Measurements from ENCODE around the gene RPS6KB2. TPM values are rescaled to one million over a fixed set of nuclear protein-coding genes. Genes with fewer than 3 reads are reported as not detected.

The RPS6KB2 gene
- total and polyA plus RNA-seq, 2 of the 4 experiments (the other 2 are of a cell fraction), result 50.7 to 58.4 TPM

- Histone ChIP-seq H3K18ac (ENCODE audit: low read depth, low read length) (no peak overlapping the region), H4K91ac (ENCODE audit: insufficient read depth, low read depth, low read length) (no peak overlapping the region), H3K56ac (ENCODE audit: extremely low read depth, insufficient read depth, low read length) (no peak overlapping the region), H2BK5ac (ENCODE audit: low read depth, low read length, poor library complexity, severe bottlenecking) (no peak overlapping the region), H3K27me3 (ENCODE audit: control insufficient read depth, insufficient read depth, low read length) (no peaks in the 10 kb centered on the region), H3K9me3 (ENCODE audit: control insufficient read depth, insufficient read depth, low read length) (no peaks in the 10 kb centered on the region), H2BK15ac (ENCODE audit: low read depth, low read length) (no peak overlapping the region), H3K23ac (ENCODE audit: low read depth, low read length) (no peak overlapping the region), H3K14ac (replicated peaks; ENCODE audit: low read depth, low read length) (no peak overlapping the region), H3K4me1 (ENCODE audit: control insufficient read depth, insufficient read depth, low read length) (no peaks in the 10 kb centered on the region), H2BK20ac (ENCODE audit: low read depth, low read length) (no peak overlapping the region), H3K79me1 (ENCODE audit: low read depth in 1 of 2, low read length in 2 of 2) (peaks cover 0 to 6% of the 10 kb centered on the region in 2 experiments; a peak in 1 of 4 replicates), H2AK9ac (replicated peaks; ENCODE audit: low read depth, low read length, poor library complexity) (no peak overlapping the region), H2AK5ac (ENCODE audit: low read depth, low read length) (no peak overlapping the region), H3K36me3 (ENCODE audit: control insufficient read depth, insufficient read depth, low read length) (peaks cover 59% of the 10 kb centered on the region), H3K4me2 (ENCODE audit: low read depth, low read length) (no peak overlapping the region), H3K9me1 (ENCODE audit: insufficient read depth, low read length) (no peaks in the 10 kb centered on the region), H3K27ac (ENCODE audit: insufficient read depth, low read length) (no peak overlapping the region), H3K9ac (ENCODE audit: low read depth, low read length) (no peak overlapping the region), H4K20me1 (ENCODE audit: insufficient read depth, low read length) (no peaks in the 10 kb centered on the region; the same call in none of the 2 replicates), H3K4ac (ENCODE audit: low read depth, low read length) (no peak overlapping the region), H4K8ac (ENCODE audit: low read depth in 2 of 2, low read length in 2 of 2) (no peak overlapping the region), H4K5ac (ENCODE audit: low read depth, low read length) (no peak overlapping the region), H2AFZ (replicated peaks; ENCODE audit: low read length, poor library complexity) (no peak overlapping the region), H3K4me3 (ENCODE audit: insufficient read depth, low read depth, low read length) (no peak overlapping the region), H2BK120ac (ENCODE audit: low read depth, low read length) (no peak overlapping the region)
- TF ChIP-seq CHD1 (IDR thresholded peaks at IDR 0.05; ENCODE audit: low read depth, low read length) (no peak), BHLHE40 (IDR thresholded peaks at IDR 0.05; ENCODE audit: low read depth, low read length) (no peak), ELK1 (IDR thresholded peaks at IDR 0.05; ENCODE audit: borderline replicate concordance, low read depth, low read length) (no peak), RFX5 (IDR thresholded peaks at IDR 0.05; ENCODE audit: low read depth, low read length) (no peak), MXI1 (IDR thresholded peaks at IDR 0.05; ENCODE audit: borderline replicate concordance, low read depth, low read length) (no peak), NFE2L2 (IDR thresholded peaks at IDR 0.05; ENCODE audit: low read depth, low read length) (no peak), MAZ (IDR thresholded peaks at IDR 0.05; ENCODE audit: borderline replicate concordance, low read depth, low read length) (no peak), CTCF (conservative IDR thresholded peaks at IDR 0.05; ENCODE audit: low read depth, low read length) (no peak), CEBPB (IDR thresholded peaks at IDR 0.05; ENCODE audit: low read depth, low read length) (no peak), RAD21 (IDR thresholded peaks at IDR 0.05; ENCODE audit: low read length) (no peak), MAFK (IDR thresholded peaks at IDR 0.05; ENCODE audit: low read depth, low read length) (no peak)
- DNase-seq (no peak), ATAC-seq (ENCODE audit: low read depth) (no peak)
- in situ Hi-C loops (cut with MboI; ENCODE audit: low sequenced_read_pairs), result no loop called here
- BruUV-seq (replicated peaks), result no TSS peak
- CTCF ChIA-PET, result no interaction called here
- WGBS, 2 experiments (ENCODE audit: extremely low coverage in 2 of 2, insufficient read length in 1 of 2), result 96% methylated on average over 30 of the region's 38 CpGs; no CpG with 5 or more reads in 1 of the 2 experiments
- dilution Hi-C loops (cut with HindIII; ENCODE audit: low sequenced_read_pairs, unreplicated experiment), result no loop called here
- intact Hi-C loops (cut with micrococcal nuclease), result no loop called here
- POLR2A ChIA-PET (ENCODE audit: unreplicated experiment), result no interaction called here
These were observed 7.6 kb downstream of the RPS6KB2 start for GRCh38 chr11:67435727-67436458.
